HG03575 (cell line): ENCODE data around the gene UBAP1L.

Experiments
- ATAC-seq: cut with Tn5 transposase; IDR thresholded peaks from one replicate; pipeline ENCODE4 v1.9.1; 2021; ENCODE audit not compliant: unreplicated experiment, insufficient number of reproducible peaks, low FRiP score; ENCODE audit errors: extremely low read depth

UBAP1L gene

DNA sequence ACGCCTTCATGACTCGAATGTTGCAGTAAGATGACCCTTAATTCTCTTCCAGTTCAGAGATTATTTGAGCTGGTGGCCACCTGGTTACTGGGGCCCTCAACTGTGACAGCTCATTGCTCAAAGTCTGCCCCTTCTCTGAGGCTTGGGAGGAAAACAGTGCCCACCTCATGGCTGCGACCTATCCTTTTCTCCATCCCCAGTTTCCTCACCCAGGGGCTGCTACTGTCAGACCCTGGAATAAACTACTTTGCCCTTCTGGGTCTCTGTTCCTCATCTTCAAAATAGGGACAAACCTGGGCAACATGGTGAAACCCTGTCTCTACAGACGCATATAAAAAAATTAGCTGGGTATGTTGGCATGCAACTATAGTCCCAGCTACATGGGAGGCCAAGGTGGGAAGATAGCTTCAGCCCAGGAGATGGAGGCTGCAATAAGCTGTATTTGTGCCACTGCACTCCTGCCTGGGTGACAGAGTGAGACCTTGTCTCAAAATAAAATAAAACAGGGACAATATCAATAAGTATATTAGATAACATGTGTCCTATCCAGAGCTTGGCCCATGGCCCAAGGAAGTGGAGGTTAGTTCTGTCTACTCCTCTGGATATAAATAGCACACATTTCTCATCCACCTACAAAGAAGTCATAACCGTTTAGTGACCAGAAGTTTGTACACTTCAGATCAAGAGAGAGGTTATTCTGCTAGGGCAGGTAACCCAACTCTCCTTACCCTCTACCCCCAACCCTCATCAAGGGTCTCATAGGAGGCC lies 45.0 kb downstream of the UBAP1L start:
- ATAC-seq, result no peak

DNA sequence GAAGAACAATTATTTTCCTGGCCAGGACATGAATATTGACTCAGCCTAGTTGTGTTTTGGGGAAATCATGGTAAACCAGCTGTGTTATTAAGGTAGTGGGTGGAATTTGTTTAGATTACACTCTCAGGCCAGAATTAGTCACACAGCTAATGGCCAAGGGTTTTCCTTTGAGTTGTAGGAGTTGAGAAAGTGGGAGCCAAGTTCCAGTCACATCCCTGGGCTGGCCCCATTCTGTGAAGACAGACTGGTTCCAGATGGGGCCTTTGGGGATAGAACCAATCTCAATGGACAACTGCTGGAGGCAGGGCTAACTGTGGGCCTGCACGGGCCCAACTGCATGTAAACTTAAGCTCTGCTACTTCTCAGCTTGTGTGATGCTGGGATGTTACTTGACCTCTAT lies 45.8 kb downstream of the UBAP1L start:
- ATAC-seq, result no peak

GRCh38 chr15:65068403-65068788 lies 46.6 kb downstream of the UBAP1L start:
- no peak for ATAC-seq

- no peak for ATAC-seq
These were observed 47.2 kb downstream of the UBAP1L start, which contains the start of gene RASL12 for GRCh38 chr15:65067645-65068402. Gene RASL12 (minus strand): TSS chr15:65067991. CDS start chr15:65067835, 156 bp downstream.

DNA sequence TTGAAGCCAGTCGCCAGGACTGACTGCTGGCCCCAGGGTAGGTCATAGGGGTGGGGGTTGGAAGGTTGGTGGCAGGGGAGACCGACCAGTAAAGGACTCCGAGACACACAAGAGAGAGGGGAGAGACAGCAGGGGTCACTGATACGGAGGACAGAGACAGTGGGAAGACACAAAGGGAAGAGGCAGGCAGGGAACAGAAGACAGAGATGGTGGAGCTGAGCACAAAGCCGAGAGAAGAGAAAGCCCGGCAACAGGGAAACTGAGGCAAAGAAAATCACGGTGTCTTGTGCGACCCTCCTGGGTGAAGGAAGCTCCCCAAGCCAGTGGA lies 47.7 kb downstream of the UBAP1L start:
- no peak for ATAC-seq

- ATAC-seq, result no peak
These were observed 48.2 kb downstream of the UBAP1L start for GRCh38 chr15:65066635-65067316.

GRCh38 chr15:65066001-65066634 lies 48.9 kb downstream of the UBAP1L start:
- ATAC-seq, result no peak

GRCh38 chr15:65062726-65063125 lies 52.3 kb downstream of the UBAP1L start:
- ATAC-seq, result no peak

DNA sequence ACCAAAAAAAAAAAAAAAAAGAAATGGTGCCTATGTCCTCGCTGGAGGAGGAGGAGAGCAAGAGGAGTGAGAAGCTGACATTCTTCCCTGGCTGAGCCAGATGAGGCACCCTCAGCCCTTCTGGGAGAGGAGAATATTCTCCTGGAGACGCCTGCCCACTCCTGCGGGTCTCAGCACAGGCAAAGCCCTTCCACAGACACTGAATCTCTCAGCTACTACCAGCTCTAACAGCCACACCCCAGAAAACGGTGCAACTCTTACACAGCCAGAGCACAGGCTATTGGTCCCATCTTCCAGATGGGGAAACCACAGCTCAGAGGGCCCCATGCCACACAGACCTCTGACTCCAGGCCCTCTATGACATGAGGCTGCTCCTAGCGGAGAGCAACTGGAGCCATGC lies 52.9 kb downstream of the UBAP1L start:
- no peak for ATAC-seq

- ATAC-seq, result no peak
These were observed 54.2 kb downstream of the UBAP1L start for GRCh38 chr15:65060641-65061397.

DNA sequence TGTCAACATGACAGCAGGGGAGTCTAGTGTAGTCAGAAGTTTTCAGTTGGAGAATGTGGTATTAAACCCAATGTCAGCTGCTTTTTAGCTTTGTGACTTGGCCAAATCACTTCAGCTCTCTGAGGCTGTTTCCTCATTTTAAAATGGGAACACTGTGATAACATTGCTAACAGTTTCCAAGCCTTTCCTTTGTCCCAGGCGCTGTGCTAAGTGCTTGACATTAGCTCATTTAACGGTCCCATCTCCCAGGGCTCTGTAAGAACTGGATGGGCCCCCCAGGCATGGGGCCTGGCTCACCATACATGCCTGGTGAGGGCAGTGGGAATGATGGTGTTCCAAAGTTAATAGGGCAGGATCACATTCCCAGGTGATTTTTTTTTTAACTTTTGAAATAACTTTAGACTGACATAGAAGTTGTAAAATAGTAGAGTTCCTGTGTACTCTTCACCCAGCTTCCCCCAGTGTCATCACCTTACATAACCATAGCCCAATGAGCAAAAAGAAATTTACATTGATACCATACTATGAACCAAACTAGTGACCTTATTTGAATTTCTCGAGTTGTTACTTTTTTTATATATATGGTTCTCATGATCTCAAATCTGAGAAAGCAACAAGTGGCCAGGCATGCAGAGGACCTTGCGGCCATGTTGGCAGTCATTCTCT lies 54.9 kb downstream of the UBAP1L start:
- no peak for ATAC-seq

DNA sequence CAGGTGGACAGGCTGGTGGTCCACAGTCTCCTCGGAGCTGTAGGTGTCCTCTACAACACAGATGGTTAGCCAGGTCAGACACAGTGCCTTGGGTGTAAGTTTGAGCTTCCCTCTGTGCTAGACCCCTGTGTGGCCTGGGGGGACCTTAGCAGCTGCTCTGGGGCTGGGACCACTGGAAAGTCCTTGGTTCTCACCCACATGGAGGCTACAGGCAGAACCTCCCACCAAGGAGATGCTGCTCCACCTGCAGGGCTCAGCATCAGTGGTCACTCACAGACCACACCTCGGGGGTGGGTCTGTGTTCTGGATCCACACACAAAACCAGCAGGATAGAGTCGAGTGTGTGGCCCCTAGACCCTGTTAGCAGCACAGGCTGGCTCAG lies 55.6 kb downstream of the UBAP1L start:
- no peak for ATAC-seq

DNA sequence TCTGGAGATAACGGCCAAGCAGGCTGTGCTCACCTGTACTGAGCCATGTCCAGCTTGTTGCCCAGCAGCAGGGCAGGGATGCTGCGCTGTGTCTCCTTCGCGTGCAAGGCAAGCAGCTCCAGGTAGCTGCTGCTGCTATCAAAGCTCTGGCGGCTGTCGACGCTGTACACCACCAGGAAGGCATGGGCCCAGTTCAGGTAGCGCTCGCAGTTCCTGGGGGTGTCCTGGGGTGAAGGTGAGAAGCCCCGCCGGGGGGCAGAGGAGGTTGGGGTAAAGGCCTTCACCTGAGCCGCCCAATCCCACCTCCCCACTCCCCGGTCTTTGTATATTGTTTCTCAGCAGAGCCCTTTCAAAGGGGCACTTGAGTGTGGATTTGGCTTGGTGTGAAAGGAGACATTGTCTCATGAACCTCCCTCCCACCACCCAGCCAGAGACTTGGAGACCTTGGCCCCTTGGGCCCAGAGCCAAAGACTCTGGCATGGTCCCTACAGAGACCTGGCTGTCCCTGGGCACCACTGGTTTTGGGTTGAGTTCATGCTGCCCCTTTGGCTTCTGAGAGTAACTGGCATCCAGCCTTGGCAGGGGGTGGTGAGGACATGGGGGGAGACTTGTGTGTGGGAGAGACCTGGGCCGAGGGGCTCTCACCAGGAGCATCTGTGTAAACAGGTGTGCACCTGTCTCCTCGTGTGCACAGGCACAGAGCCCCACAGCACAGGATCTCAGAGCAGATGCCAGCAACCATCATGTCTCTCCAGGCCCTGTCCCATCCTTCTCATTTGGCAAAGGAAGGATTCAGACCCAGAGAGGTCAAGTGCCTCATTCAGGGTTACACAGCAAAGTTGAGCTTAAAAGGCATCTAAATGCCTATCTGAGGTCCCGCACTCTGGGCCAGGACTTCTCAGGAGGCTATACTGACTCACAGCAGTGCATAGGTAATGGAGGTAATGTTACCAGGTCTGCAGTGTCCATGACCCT lies 56.3 kb downstream of the UBAP1L start:
- ATAC-seq, result no peak

GRCh38 chr15:65057549-65057940 lies 57.5 kb downstream of the UBAP1L start:
- ATAC-seq, result no peak

DNA sequence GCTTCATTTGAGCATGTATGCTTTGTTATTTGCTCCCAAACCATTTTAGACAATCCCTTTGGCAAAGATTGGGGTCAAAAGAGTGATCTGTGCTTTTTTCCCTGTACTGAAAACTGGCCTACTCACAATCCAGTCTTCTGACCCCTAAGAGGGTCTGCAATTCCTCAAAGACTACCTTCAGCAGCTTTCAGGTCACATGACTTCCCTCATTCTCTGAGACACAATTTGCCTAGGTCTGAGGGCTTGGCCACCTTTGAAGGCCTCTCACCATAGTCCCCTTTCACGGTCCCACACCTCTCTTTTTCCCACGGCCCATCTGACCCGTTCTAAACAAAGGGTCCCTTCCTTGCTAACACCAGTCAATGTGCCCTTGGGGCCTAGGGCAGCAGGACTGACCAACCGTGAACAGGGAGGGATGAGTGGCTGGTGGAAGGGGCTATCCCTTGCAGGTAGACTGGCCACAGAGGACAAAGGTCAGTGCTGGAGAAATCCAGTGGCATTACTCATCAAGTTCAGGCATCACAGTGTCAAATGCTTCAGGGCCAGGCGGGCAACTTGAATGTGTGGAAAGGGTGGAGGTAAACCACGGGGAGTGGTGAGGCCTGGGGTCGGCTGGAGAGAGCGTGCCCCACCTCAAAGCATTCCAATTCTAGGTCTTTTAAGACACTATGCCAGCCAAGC lies 58.0 kb downstream of the UBAP1L start:
- ATAC-seq, result no peak

DNA sequence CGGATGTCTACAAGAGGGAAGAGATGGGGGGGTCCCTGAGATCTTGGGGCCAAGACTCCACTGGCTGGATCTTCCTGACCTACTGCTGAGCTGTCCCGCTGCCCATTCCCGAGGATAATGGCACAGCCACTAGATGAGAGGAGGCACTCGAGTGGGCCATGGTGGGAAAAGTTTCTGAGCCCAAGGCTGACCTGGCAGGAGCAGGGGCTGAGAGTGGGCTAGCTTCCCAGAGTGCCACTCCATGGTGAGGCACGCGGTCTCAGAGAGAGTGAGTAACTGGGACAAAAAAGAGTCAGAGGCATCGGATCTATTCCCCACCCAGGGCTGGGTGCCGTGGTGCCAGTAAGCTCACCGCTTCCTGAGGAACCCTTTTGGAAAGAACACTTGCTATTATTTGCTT lies 58.9 kb downstream of the UBAP1L start:
- ATAC-seq, result no peak
